BLaER1 treated with 17β-estradiol and CSF1 and Interleukin-3, amounts not matched to agents 10 nM and 100 nM (cell line): ENCODE results near the gene AP5S1.

Experiments used
- H3K27ac ChIP-seq, 11 experiments: shearing (Covaris generic); formaldehyde crosslinking; 2 replicates each; pipeline ENCODE4 v1.8.1; 2022
- H3K27me3 ChIP-seq, 11 experiments: shearing (Covaris generic); formaldehyde crosslinking; 2 replicates each; pipeline ENCODE4 v1.8.1; 2022
- H3K36me3 ChIP-seq, 11 experiments: shearing (Covaris generic); formaldehyde crosslinking; 2 replicates each; pipeline ENCODE4 v1.8.1; 2022
- H3K4me1 ChIP-seq, 10 experiments: shearing (Covaris generic); formaldehyde crosslinking; 2 replicates each; pipeline ENCODE4 v1.8.1; 2022
- H3K4me2 ChIP-seq, 11 experiments: shearing (Covaris generic); formaldehyde crosslinking; 2 replicates each; pipeline ENCODE4 v1.8.1; 2022
- H3K4me3 ChIP-seq, 10 experiments: shearing (Covaris generic); formaldehyde crosslinking; 2 replicates each; pipeline ENCODE4 v1.8.1; 2022
- H3K9ac ChIP-seq, 11 experiments: shearing (Covaris generic); formaldehyde crosslinking; 2 replicates each; pipeline ENCODE4 v1.8.1; 2022
- H3K9me3 ChIP-seq, 11 experiments: shearing (Covaris generic); formaldehyde crosslinking; replicated peaks in 1 of 11; 2 replicates each; pipeline ENCODE4 v1.8.1; 2022
- H4K20me1 ChIP-seq, 11 experiments: shearing (Covaris generic); formaldehyde crosslinking; 2 replicates each; pipeline ENCODE4 v1.8.1; 2022
- Cebpa-rat ChIP-seq, 11 experiments: shearing (Covaris generic); IDR thresholded peaks; 2 replicates each; pipeline ENCODE4 v1.8.1; 2022

AP5S1 gene

DNA sequence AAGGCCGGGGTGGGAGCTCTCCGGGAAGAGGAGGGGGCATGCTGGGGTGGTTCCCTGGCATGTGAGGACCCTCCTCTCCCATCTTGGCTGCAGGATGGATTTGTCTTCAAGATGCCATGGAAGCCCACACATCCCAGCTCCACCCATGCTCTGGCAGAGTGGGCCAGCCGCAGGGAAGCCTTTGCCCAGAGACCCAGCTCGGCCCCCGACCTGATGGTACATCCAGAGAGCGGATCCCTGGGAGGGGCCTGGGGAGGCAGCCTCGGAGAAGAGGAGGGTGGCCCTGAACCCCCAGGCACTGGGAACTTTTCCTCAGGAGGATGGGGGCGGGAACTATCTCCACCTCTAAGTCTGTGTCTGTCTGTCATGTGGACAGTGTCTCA, 19.5 kb upstream of the AP5S1 start:
- peak overlapping the region in 2 of 11 experiments; percentile 27 to 55; a peak in 2 of 22 replicates for H3K27ac ChIP-seq
- H3K36me3 ChIP-seq, result peaks cover 54 to 87% (median 73%) of the 10 kb centered on the region in 11 experiments

DNA sequence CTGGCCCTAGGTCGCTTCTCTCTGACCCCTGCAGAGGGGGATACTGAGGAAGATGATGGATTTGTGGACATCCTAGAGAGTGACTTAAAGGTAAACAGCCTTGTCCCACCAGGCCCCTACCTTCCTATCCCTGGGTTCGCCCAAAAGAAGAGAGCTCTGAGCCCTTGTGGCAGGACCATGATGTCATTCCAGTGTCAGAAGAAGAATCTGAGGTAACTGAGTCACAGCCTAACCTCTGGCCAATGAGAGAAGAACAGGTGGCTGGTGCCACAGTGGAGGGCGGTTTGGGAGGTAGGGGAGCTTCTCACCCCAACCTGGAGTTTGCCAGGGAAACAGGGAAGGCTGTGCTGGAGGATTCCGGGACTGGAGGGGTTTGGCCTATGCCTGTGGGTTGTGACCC, 19.0 kb upstream of the AP5S1 start:
- H3K27ac ChIP-seq, result peak overlapping the region in 4 of 11 experiments; percentile 32 to 55 (median 46); a peak in 4 of 22 replicates
- TF ChIP-seq Cebpa-rat (IDR thresholded peaks at IDR 0.05), result no peak
- peaks cover 74 to 99% (median 93%) of the 10 kb centered on the region in 10 experiments for H3K4me1 ChIP-seq

More for the DNA sequence above, 19.5 kb upstream of the AP5S1 start:
- TF ChIP-seq Cebpa-rat (IDR thresholded peaks at IDR 0.05), result no peak
- Histone ChIP-seq H3K27me3 (no peaks in the 10 kb centered on the region), H3K4me3 (no peak overlapping the region), H3K4me1 (peaks cover 74 to 95% (median 90%) of the 10 kb centered on the region in 10 experiments), H3K4me2 (peak overlapping the region in 2 of 11 experiments; percentile 2 to 12; a peak in 2 of 22 replicates), H4K20me1 (peaks cover 0 to 24% (median 0%) of the 10 kb centered on the region in 11 experiments; a peak in 6 of 22 replicates), H3K9me3 (no peaks in the 10 kb centered on the region), H3K9ac (0 out of 22 replicates have a peak overlapping the region, but pooled peaks of 1 of the 11 experiments have one; percentile 16)

DNA sequence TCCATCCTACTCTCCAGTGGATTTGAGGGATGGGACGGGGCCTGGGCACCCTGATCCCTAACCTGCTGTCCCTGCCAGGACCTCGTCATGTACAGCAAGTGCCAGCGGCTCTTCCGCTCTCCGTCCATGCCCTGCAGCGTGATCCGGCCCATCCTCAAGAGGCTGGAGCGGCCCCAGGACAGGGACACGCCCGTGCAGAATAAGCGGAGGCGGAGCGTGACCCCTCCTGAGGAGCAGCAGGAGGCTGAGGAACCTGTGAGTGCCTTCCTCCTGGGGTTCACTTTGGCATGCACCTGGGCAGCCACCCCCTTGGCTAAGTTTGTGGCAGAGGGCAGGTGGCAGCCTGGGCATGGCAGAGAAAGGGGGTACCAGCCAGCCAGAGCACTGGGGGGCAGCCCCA, 18.5 kb upstream of the AP5S1 start:
- Histone ChIP-seq H3K4me2 (peak overlapping the region; percentile 57 to 88 (median 74)), H3K27ac (peak overlapping the region in 4 of 11 experiments; percentile 32 to 55 (median 46); a peak in 7 of 22 replicates), H4K20me1 (peaks cover 0 to 20% (median 0%) of the 10 kb centered on the region in 11 experiments; a peak in 4 of 22 replicates), H3K9me3 (no peaks in the 10 kb centered on the region), H3K4me3 (no peak overlapping the region), H3K36me3 (peaks cover 56 to 94% (median 77%) of the 10 kb centered on the region in 11 experiments), H3K9ac (0 out of 22 replicates have a peak overlapping the region, but pooled peaks of 1 of the 11 experiments have one; percentile 4), H3K27me3 (no peaks in the 10 kb centered on the region), H3K4me1 (peaks cover 74 to 100% (median 93%) of the 10 kb centered on the region in 10 experiments)
- no peak for TF ChIP-seq Cebpa-rat (IDR thresholded peaks at IDR 0.05)

More for the DNA sequence above, 19.0 kb upstream of the AP5S1 start:
- Histone ChIP-seq H3K9me3 (no peaks in the 10 kb centered on the region), H3K27me3 (no peaks in the 10 kb centered on the region), H4K20me1 (peaks cover 0 to 24% (median 0%) of the 10 kb centered on the region in 11 experiments; a peak in 6 of 22 replicates), H3K4me3 (no peak overlapping the region), H3K36me3 (peaks cover 56 to 91% (median 76%) of the 10 kb centered on the region in 11 experiments), H3K4me2 (peak overlapping the region in 9 of 11 experiments; percentile 57 to 88 (median 78); a peak in 16 of 22 replicates), H3K9ac (0 out of 22 replicates have a peak overlapping the region, but pooled peaks of 1 of the 11 experiments have one; percentile 29)

DNA sequence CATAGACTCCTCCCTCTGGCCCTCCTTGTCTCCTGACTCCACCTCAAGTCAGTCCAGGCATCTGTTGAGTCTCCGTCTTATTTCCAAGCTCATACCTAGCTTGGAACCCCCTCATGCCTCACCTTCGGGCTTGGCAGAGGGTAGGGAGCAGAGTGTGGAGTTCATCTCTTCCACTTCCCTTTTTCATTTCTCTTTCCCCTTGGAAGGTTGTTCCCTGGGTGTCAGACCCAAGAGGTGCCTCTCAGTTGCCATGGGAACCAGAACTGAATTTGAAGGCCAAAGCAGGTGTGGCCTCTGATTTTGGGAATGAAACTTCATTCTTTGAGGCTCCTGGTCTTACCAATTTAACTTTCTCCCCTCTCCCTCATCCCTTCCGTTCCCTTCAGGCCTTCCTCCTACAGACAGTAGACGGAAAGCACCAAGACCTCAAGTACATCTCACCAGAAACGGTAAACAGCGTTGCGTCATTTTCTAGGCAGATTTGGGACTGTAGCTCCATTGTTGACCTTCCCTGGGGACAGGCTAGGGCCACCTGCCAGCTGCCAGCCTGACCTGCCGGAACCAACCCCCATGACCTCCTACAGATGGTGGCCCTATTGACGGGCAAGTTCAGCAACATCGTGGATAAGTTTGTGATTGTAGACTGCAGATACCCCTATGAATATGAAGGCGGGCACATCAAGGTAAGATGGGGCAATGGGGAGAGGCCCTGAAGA, 17.7 kb upstream of the AP5S1 start:
- peak in 1 of 11 experiments; percentile 42; a peak in 1 of 22 replicates for TF ChIP-seq Cebpa-rat (IDR thresholded peaks at IDR 0.05)
- peaks cover 0 to 15% (median 0%) of the 10 kb centered on the region in 11 experiments; a peak in 3 of 22 replicates for H4K20me1 ChIP-seq
- peak overlapping the region in 3 of 11 experiments; percentile 0 to 36 (median 4); a peak in 4 of 22 replicates for H3K9ac ChIP-seq
- peak overlapping the region in 1 of 10 experiments; percentile 7; a peak in 1 of 20 replicates for H3K4me3 ChIP-seq
- no peaks in the 10 kb centered on the region for H3K27me3 ChIP-seq
- peak overlapping the region; percentile 57 to 88 (median 74) for H3K4me2 ChIP-seq
- no peaks in the 10 kb centered on the region for H3K9me3 ChIP-seq
- peaks cover 56 to 90% (median 77%) of the 10 kb centered on the region in 11 experiments for H3K36me3 ChIP-seq
- peak overlapping the region in 6 of 11 experiments; percentile 0 to 55 (median 37); a peak in 10 of 22 replicates for H3K27ac ChIP-seq
- H3K4me1 ChIP-seq, result peaks cover 74 to 100% (median 93%) of the 10 kb centered on the region in 10 experiments

DNA sequence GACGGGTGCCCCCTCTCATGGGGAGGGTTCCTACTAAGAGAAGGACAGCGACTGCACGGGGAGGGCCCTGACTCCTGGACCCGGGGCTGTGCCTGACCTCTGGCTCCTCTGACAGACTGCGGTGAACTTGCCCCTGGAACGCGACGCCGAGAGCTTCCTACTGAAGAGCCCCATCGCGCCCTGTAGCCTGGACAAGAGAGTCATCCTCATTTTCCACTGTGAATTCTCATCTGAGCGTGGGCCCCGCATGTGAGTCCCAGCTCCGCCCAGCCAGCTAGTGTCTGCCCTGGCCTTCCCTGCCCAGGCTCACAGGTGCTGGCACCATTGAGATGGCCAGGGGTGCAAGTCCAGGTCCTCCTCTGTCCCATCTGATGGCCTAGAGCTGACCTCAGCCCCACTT, 17.1 kb upstream of the AP5S1 start:
- Histone ChIP-seq H3K9ac (0 out of 22 replicates have a peak overlapping the region, but pooled peaks of 1 of the 11 experiments have one; percentile 0), H3K27me3 (no peaks in the 10 kb centered on the region), H3K9me3 (no peaks in the 10 kb centered on the region), H4K20me1 (peaks cover 0 to 15% (median 0%) of the 10 kb centered on the region in 11 experiments; a peak in 3 of 22 replicates), H3K4me2 (peak overlapping the region; percentile 57 to 88 (median 74)), H3K4me1 (peaks cover 72 to 100% (median 92%) of the 10 kb centered on the region in 10 experiments), H3K27ac (peak overlapping the region in 5 of 11 experiments; percentile 0 to 55 (median 32); a peak in 6 of 22 replicates), H3K36me3 (peaks cover 56 to 84% (median 75%) of the 10 kb centered on the region in 11 experiments), H3K4me3 (peak overlapping the region in 1 of 10 experiments; percentile 7; a peak in 1 of 20 replicates)
- no peak for TF ChIP-seq Cebpa-rat (IDR thresholded peaks at IDR 0.05)

DNA sequence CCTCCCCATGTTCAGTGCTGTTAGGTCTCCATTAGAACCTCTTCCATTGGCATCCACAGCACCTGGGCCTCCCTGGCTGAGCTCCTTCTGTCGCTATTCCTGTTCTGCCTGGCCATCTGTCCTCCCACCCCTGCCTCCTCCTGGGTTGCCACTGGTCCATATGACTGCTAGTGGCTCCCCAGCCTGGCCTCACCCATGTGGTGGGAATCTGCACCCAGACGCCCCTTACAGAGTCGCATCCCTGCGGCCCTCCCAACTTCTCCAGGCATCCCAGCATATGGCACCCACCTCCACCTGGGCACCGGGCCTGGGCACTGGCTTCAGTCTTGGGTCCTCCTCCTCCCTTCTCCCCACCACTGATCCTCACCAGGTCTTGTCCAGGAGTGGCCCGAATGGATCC, 16.5 kb upstream of the AP5S1 start:
- Histone ChIP-seq H3K9me3 (no peaks in the 10 kb centered on the region), H4K20me1 (peaks cover 0 to 15% (median 0%) of the 10 kb centered on the region in 11 experiments; a peak in 3 of 22 replicates), H3K9ac (no peak overlapping the region), H3K27ac (peak overlapping the region in 4 of 11 experiments; percentile 8 to 55 (median 41); a peak in 5 of 22 replicates), H3K4me1 (peaks cover 66 to 97% (median 86%) of the 10 kb centered on the region in 10 experiments), H3K36me3 (peaks cover 56 to 79% (median 70%) of the 10 kb centered on the region in 11 experiments), H3K4me3 (no peak overlapping the region), H3K4me2 (peak overlapping the region; percentile 21 to 88 (median 74); a peak in 21 of 22 replicates), H3K27me3 (no peaks in the 10 kb centered on the region)
- TF ChIP-seq Cebpa-rat (IDR thresholded peaks at IDR 0.05), result no peak

DNA sequence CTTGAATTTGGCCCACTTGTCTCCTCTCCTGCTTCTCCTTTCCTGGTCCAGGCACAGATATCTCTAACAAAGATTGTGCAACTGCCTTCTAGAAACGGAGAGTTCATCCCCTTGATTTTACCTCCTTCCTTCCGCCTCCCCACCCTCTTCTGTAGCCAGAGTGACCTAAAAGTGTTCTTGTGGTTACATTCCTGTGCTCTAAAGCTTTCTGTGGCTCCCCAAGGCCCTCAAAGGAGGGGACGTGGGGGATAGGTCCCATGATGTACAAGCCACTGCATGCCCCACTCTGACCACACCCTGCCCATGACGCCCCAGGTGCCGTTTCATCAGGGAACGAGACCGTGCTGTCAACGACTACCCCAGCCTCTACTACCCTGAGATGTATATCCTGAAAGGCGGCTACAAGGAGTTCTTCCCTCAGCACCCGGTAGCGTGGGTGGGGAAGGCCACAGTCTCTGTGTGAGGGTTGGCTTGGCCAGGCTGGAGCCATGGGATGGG, 16.0 kb upstream of the AP5S1 start:
- Histone ChIP-seq H4K20me1 (peaks cover 0 to 15% (median 0%) of the 10 kb centered on the region in 11 experiments; a peak in 3 of 22 replicates), H3K27me3 (no peaks in the 10 kb centered on the region), H3K4me2 (peak overlapping the region; percentile 21 to 88 (median 74); a peak in 21 of 22 replicates), H3K9ac (no peak overlapping the region), H3K27ac (peak overlapping the region in 5 of 11 experiments; percentile 0 to 55 (median 32); a peak in 2 of 22 replicates), H3K9me3 (no peaks in the 10 kb centered on the region), H3K4me1 (peaks cover 61 to 93% (median 83%) of the 10 kb centered on the region in 10 experiments), H3K36me3 (peaks cover 56 to 74% (median 66%) of the 10 kb centered on the region in 11 experiments), H3K4me3 (no peak overlapping the region)
- TF ChIP-seq Cebpa-rat (IDR thresholded peaks at IDR 0.05), result no peak; a peak in 1 of 22 replicates

DNA sequence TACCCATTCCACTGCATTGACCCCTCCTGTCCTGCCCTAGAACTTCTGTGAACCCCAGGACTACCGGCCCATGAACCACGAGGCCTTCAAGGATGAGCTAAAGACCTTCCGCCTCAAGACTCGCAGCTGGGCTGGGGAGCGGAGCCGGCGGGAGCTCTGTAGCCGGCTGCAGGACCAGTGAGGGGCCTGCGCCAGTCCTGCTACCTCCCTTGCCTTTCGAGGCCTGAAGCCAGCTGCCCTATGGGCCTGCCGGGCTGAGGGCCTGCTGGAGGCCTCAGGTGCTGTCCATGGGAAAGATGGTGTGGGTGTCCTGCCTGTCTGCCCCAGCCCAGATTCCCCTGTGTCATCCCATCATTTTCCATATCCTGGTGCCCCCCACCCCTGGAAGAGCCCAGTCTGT, 15.6 kb upstream of the AP5S1 start:
- H3K4me2 ChIP-seq, result peak overlapping the region in 6 of 11 experiments; percentile 18 to 93 (median 81); a peak in 13 of 22 replicates
- H3K9me3 ChIP-seq, result no peaks in the 10 kb centered on the region
- H3K27me3 ChIP-seq, result no peaks in the 10 kb centered on the region
- H3K36me3 ChIP-seq, result peaks cover 56 to 69% (median 63%) of the 10 kb centered on the region in 11 experiments
- no peak overlapping the region for H3K9ac ChIP-seq
- peaks cover 57 to 91% (median 80%) of the 10 kb centered on the region in 10 experiments for H3K4me1 ChIP-seq
- peak overlapping the region in 4 of 11 experiments; percentile 20 to 66 (median 43); a peak in 7 of 22 replicates for H3K27ac ChIP-seq
- no peak for TF ChIP-seq Cebpa-rat (IDR thresholded peaks at IDR 0.05)
- no peak overlapping the region for H3K4me3 ChIP-seq
- peaks cover 0 to 15% (median 0%) of the 10 kb centered on the region in 11 experiments; a peak in 2 of 22 replicates for H4K20me1 ChIP-seq
